Fibroblast of the conjunctiva (primary cell): ENCODE data around the gene VEGFD.

Experiments
- DNase-seq: peaks from one replicate; pipeline ENCODE4 v3.0.0-alpha.2; 2010; ENCODE audit warnings: low read depth

VEGFD gene

GRCh38 chrX:15359701-15360100 lies 24.5 kb downstream of the VEGFD start:
- DNase-seq = no peak

GRCh38 chrX:15358533-15358932 lies 25.7 kb downstream of the VEGFD start:
- no peak for DNase-seq

GRCh38 chrX:15356444-15356843 lies 27.8 kb downstream of the VEGFD start:
- peak; percentile 63 for DNase-seq

GRCh38 chrX:15350329-15350996 lies 33.8 kb downstream of the VEGFD start:
- DNase-seq = no peak

GRCh38 chrX:15349046-15349445 lies 35.2 kb downstream of the VEGFD start:
- DNase-seq = peak; percentile 63

- no peak for DNase-seq
Measured at GRCh38 chrX:15345976-15346375, 38.2 kb downstream of the VEGFD start.

GRCh38 chrX:15344106-15344505 lies 40.1 kb downstream of the VEGFD start:
- DNase-seq = no peak

- DNase-seq = no peak
Measured at GRCh38 chrX:15343075-15343476, 41.1 kb downstream of the VEGFD start.

- DNase-seq = no peak
Measured at GRCh38 chrX:15340867-15341266, 43.3 kb downstream of the VEGFD start.

- no peak for DNase-seq
Measured at GRCh38 chrX:15336023-15336413, 48.2 kb downstream of the VEGFD start.

GRCh38 chrX:15335135-15336022 lies 48.8 kb downstream of the VEGFD start, which contains the start of gene PIGA:
PIGA (minus strand) TSS chrX:15335523; CDS start chrX:15331930, 3,593 bp downstream.
- peak; percentile 95 for DNase-seq

GRCh38 chrX:15334561-15334960 lies 49.7 kb downstream of the VEGFD start:
- DNase-seq = no peak

GRCh38 chrX:15328821-15329220 lies 55.4 kb downstream of the VEGFD start:
- no peak for DNase-seq

GRCh38 chrX:15328131-15328530 lies 56.1 kb downstream of the VEGFD start:
- DNase-seq = no peak

- DNase-seq = no peak
Measured at GRCh38 chrX:15322472-15322871, 61.7 kb downstream of the VEGFD start.

- no peak for DNase-seq
Measured at GRCh38 chrX:15322072-15322471, 62.1 kb downstream of the VEGFD start.

GRCh38 chrX:15321447-15321846 lies 62.8 kb downstream of the VEGFD start:
- DNase-seq = no peak

- no peak for DNase-seq
Measured at GRCh38 chrX:15320297-15320696, 63.9 kb downstream of the VEGFD start.

- DNase-seq = no peak
Measured at GRCh38 chrX:15319075-15319474, 65.1 kb downstream of the VEGFD start.

GRCh38 chrX:15315509-15315908 lies 68.7 kb downstream of the VEGFD start, which contains the start of gene ASB11:
ASB11 (minus strand) TSS chrX:15315640; CDS start chrX:15315605, 35 bp downstream.
- DNase-seq = no peak

GRCh38 chrX:15314472-15314871 lies 69.7 kb downstream of the VEGFD start:
- no peak for DNase-seq

- DNase-seq = no peak
Measured at GRCh38 chrX:15311119-15311518, 73.1 kb downstream of the VEGFD start.

GRCh38 chrX:15310117-15310516 lies 74.1 kb downstream of the VEGFD start:
- peak; percentile 10 for DNase-seq
